NCI-H2227 (cell line): ENCODE data around the gene KCNK5.

ENCODE experiments used
- DNase-seq: peaks from one replicate; lab custom pipeline; 2025; ENCODE audit not compliant: unreplicated experiment; lab: John Stamatoyannopoulos, UW

The KCNK5 gene

DNA sequence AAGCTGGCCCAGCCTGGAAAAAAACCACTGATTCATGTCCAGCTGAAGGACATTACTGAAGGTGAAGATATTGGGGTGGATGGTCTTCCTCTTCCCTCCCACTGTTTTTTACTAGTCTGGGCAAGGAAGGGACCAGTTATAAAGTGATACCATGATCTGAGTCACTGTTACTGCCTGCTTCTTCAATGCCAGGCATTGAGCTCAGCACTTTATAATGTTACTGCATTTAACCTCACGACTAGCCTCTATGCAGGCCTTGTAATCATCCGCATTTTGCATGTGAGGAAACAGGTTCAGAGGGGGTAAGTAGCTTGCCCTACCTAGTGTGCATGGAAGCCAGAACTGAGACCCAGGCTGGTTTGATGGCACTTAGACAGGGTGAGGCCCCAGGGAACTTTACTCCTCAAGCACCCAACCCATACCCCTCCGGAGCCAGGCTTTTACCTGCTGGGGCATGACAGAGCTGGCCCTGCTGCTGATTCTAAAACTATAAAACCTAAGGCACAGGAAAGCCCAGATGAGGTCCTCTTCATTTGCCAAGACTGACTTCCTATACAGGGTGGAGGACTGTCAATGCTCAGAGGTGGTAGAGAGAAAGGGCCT is 11.0 kb upstream of the KCNK5 start:
- DNase-seq, result no peak

DNA sequence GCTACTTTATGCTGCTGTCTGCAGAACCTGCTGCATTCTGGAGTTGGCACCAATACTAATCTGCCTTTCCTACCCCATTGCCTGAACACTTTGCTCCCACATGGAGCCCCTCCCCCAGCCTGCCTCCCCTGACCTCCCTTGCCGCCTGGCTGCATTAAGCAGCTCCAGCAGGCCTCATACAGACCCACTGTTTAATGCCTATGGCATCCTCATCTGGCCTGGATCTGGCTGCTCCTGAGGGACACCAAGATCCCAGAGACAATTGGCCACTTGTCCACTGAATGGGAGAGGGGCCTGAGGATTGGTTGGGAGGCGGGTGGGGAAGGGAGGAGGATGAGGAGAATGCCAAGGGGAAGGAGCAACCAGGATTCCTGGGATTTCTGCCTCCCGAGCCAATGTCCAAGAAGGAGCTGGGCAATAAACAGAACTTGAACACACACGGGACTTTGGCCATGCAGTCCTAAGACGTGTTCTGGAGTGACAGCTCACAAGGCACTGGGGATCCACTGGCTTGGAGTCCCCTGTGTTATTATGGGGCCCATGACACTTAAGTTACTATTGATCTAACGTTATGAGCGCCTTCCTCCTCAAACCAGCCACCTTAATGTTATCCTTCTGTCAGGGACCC is 10.4 kb upstream of the KCNK5 start:
- no peak for DNase-seq

DNA sequence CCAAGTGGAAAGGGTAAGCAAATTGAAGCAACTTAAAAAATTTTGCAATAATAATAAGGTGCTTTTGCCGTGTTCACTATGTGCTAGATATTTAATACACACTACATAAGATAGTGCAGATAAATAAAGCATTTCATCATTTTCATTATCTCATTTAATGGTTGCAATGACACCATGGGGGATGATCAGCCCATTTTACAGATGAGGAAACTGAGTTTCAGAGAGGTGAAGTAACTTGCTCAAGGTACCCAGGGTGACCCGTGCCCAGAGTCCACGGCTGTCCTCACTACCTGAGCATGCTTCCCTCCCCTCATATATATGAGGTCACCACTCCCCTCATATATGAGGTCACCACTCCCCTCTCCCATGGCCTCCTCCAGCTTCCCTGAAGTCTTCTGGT is 7.5 kb upstream of the KCNK5 start:
- no peak for DNase-seq

DNA sequence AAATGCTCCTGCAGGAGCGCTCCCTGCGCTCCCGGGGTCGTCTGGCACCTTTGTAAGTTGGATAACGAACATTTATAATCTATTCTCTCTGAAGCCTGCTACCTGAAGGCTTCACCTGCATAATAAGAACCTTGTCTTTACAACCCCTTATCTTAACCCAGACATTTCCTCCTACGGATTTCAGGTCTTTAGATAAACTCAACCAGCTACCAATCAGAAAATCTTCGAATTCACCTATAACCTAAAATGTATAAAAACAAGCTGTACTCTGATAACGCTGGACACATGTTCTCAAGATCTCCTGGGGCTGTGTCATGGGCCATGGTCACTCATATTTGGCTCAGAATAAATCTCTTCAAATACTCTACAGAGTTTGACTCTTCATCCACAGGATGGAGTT is 4.1 kb upstream of the KCNK5 start:
- no peak for DNase-seq

GRCh38 chr6:39231521-39232243 is 2.4 kb upstream of the KCNK5 start:
- no peak for DNase-seq

GRCh38 chr6:39230654-39231035 is 1.4 kb upstream of the KCNK5 start:
- DNase-seq, result no peak

DNA sequence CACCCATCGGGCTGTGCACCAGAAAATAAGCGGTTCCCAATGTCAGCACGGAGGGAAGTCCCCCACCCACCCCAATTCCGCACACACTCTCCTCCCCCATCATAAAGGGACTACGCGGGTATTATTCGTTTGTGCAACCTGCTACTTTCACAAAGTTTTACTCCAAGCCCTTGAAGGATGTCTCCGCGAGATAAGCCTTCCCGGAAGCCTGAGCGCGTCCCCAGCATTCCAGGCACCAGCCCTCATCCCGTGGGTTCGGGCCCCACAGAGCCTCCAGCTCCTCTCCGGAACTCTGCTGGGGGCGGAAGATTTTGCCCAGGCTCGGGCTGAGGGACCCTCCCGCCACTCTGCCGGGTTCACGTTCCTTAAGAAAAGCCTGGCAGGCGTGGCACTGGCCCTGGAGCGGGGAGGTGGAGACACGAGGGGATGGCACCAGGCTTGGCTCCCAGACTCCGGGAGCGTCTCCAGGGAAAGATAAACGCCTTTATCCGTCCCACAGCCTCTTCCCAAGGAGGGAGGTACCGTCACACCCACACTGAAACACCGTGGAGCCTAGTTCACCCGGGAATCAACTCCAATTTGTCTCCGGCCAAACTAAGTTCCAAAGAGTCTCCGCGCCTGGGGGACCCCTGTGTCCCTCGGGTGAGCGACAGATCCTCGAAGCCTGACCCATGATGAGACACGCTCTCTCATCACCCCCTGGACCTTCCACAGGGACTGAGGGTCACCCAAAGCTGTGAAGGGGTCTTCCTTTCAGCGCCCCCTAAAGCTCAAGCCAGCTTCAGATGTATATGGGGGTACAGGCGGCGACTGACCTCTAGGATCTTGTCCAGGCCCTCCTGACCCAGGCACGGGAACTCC is 934 bp downstream of the KCNK5 start:
- no peak for DNase-seq

DNA sequence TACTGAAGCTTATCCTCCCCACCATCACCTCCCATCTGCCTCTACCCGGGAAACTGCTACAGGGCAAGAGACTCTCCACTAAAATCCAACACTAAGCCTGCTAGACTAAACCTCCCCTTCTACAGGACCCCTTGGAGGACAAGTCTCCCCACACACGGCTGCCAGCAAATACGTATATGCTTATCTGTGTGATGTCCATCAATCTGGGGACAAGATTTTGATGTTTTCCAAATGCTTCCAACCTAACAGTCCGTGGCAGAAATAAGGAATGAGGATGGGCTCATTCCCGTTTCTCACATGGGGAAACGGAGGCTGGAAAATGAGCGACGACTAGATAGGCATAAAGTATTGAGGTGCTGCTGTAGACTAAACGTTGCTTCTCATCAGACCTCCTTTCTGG is 1.8 kb downstream of the KCNK5 start:
- no peak for DNase-seq

DNA sequence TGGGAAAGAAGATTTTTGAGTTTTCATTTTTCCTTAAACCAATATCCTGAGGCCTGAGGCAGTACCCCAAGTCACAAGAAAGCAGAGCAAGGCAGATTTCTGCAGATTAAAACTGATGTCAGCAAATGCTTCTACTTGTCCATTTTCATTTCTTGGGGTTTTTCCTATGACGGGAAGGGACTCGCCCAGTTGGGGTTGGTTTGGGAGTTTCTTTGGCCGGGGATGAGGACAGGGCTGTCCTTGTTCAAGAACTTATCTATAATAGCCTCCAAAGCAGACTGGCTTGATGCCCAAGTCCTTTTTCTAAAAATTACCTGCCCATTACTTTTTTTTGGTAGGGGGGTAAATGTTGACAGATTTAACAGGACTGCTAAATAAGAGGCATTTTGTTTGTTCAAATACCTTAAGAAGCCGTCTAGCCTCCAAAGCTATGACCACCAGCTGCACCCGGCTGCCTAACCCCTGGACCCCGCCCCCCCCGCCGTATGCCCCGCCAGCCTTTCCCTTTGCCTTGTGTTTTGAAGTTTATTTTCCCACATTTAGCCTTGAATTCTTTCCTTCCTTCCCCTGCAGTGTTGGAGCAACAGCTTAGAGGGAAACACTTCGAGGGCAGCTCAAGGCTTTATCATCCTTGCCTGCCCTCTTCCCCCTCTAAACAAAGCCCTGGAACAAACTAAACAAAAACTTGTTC is 2.5 kb downstream of the KCNK5 start:
- no peak for DNase-seq

GRCh38 chr6:39225946-39226437 is 3.3 kb downstream of the KCNK5 start:
- no peak for DNase-seq

DNA sequence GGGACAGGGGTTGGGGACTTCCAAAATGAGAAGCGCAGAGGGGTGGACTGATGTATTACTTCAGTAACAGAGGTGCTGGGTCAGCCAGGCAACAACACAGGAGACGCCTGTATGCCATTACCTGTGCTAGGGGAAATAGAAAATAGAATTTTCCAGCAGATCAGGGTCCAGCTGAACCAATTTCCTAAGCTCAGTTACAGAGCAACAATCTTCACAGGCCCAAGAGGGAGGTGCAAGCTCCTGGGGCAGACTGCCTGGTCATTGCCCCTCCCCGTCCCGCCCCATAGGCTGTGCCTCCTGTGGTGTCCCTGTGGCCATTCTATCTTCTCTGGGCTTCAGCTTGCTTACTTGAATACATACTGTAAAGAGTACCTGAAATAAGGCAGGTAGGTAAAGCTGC is 3.7 kb downstream of the KCNK5 start:
- no peak for DNase-seq

- DNase-seq, result no peak
Measured at GRCh38 chr6:39224523-39225182, 4.6 kb downstream of the KCNK5 start.

DNA sequence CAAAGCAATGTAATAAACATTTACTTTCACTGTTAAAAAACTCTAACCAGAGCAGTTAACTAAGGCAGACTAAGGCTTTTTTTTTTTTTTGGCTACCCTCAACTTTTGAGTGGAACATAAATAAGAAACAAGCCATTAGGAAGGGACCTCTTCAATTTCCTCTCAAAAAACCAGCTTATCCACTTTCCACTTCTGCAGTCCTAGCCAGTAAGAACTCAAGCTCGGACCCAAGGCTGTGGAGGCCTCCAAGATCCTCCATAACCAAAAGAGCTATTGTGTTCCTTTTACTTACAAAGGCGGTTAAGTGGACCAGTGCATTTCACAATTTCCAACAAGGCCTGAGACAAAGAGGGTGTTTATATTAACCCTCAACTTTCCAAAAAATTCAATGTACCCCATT is 5.3 kb downstream of the KCNK5 start:
- DNase-seq, result no peak

- no peak for DNase-seq
Measured at GRCh38 chr6:39223555-39223954, 5.7 kb downstream of the KCNK5 start.

DNA sequence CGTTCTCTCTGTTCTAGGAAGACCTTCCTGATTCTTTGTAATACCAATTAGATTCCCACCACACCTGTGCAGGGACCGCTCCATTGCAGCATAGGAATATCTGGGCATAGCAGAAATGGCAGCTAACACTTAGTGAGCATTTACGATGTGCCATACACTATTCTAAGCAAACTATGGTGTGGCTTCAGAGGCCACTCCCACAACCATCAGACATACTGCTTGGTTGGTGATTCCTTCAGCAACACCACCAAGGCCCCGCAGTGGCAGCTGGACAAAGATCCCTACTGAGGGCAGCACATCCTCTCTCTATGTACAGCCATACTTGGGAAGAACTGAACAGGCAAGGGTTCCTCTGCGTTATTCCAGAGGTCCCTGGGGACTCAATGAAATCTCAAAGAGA is 6.2 kb downstream of the KCNK5 start:
- DNase-seq, result no peak

DNA sequence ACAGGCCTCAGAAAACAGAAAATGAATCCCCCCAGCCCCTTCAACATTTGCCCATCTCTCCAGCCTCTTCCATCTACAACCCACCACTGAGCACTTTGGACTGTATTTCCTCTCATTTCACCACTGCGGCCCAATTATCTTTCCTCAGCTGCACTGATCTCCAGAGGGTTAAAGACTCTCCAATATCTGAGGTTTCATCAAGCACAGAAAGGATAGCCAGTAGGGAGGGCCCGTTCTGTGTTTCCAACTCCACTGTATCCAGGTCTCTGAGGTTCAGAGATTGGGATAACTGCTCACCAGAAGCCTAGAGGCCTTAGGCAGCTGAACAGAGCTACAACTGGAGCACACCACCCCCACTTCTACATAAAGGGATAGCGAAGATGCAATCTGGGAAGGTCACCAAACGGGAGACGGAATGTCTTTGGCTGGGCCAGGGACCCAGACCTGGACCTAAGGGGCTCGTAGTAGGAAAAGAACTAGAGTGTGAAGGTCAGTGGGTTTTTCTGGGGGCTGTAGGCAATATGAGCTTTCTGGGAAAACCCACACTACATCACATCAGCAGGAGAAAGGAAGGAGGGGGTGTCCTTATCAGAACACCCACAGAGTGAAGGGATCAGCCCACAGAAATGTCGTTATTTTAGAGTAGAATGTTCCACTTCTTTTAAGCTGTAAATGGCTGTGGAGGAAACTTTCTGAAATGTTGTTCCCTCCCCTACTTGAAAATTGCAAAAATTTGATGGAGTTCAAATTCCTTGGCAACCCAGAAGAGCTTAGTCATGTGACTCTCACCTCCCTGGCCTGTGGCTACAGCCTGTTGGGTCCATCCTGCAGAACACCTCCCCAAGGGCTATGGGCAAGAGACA is 7.3 kb downstream of the KCNK5 start:
- no peak for DNase-seq

DNA sequence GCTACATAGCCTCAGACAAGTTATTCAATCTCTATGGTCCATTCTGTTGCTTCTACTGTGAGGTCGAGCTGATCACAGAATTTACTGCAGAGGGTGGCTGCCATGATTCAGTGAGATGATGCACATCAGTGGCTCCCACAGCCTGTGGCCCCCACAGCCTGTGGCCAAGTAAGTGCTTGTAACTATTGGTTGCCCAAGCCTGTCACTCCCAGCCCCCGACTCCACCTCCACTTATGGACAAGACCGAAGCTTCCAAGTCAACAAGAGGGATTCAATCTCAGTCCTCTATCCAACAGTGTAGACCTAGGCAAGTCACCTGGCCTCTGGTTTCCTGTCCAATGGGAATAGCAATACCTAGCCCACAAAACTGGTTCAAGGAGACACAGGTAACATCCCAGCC is 8.2 kb downstream of the KCNK5 start:
- no peak for DNase-seq

DNA sequence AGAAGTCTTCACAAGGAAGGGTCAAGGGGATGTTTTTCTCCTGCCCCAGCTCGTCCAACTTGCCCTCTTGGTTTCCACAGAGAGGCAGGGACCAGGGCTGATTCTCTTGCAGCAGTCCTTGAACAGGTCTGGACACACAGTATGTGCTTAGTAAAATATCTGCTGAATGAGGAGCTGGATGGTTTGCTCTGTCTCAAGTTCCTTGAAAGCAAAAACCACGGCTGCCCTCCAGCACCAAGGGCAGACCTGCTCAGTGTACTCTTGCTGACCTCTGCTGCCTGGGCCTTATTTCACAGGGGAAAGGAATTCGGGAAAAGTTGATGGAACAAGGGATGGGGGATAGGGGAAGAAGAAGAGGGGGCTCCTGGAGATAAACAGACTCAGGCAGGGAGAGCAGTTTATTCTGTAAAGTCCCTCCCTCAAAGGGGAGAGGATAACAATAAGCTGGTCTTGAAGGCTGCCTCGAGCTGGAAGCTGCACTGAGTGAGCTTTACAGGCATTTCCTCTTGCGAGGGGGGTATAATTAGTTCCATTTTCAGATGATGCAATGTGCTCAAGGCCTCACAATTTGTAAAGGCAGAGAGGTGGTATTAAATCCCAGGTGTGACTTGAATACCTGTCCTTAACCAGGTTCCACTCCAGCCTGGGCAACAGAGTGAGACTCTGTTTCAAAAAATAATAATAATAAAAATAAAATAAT is 10.3 kb downstream of the KCNK5 start:
- no peak for DNase-seq
